Panc1 (cell line): ENCODE measurements around the gene DGKD.

Source experiments
- CTCF ChIP-seq: fragments of 450-650 bp; IDR thresholded peaks from 2 replicates; pipeline ENCODE4 v1.5.1; 2017; ENCODE audit warnings: mild to moderate bottlenecking
- POLR2AphosphoS5 ChIP-seq: IDR thresholded peaks from 2 replicates; pipeline ENCODE4 v1.6.1; 2012; ENCODE audit warnings: mild to moderate bottlenecking, low read depth, low read length, moderate library complexity
- SIN3A ChIP-seq: IDR thresholded peaks from 2 replicates; pipeline ENCODE4 v1.6.1; 2012; ENCODE audit warnings: low read depth, mild to moderate bottlenecking, low read length, moderate library complexity, borderline replicate concordance; ENCODE audit not compliant: insufficient read depth
- TCF7L2 ChIP-seq: IDR thresholded peaks from 2 replicates; pipeline ENCODE4 v1.6.1; 2011; ENCODE audit warnings: mild to moderate bottlenecking, low read depth, low read length, inconsistent platforms

GRCh38 chr2:233372855-233373254 is 18.6 kb downstream of the DGKD start:
- no peak for TF ChIP-seq CTCF
- TF ChIP-seq POLR2AphosphoS5, result no peak
- TF ChIP-seq SIN3A, result no peak
- TF ChIP-seq TCF7L2, result no peak
